Nephron progenitor cell (in vitro differentiated cells): ENCODE data around the gene CARNS1.
"Not testable (repeated sequence)": the region's sequence is repeated elsewhere in the genome, so short reads cannot be mapped to it uniquely, and the experiment has no call there.

Experiments used
- DNase-seq: peaks from one replicate; pipeline ENCODE4 v3.0.0; 2021
- H3K27ac Mint-ChIP-seq: 2 replicates; pipeline ENCODE4 v1.8.0; 2021; ENCODE audit warnings: mild to moderate bottlenecking, moderate library complexity, mixed read lengths
- H3K27me3 Mint-ChIP-seq: 2 replicates; pipeline ENCODE4 v1.8.0; 2021; ENCODE audit warnings: mild to moderate bottlenecking, low read depth, mixed read lengths; ENCODE audit not compliant: poor library complexity
- H3K36me3 Mint-ChIP-seq: 2 replicates; pipeline ENCODE4 v1.8.0; 2021; ENCODE audit warnings: low read depth, mixed read lengths
- H3K4me1 Mint-ChIP-seq: 2 replicates; pipeline ENCODE4 v1.8.0; 2021; ENCODE audit warnings: mixed read lengths
- H3K4me3 Mint-ChIP-seq: 2 replicates; pipeline ENCODE4 v1.8.0; 2021; ENCODE audit warnings: mild to moderate bottlenecking, moderate library complexity, mixed read lengths
- H3K9me3 Mint-ChIP-seq: 2 replicates; pipeline ENCODE4 v1.8.0; 2021; ENCODE audit warnings: mild to moderate bottlenecking, moderate library complexity, mixed read lengths
- TF ChIP-seq, protein P1 (sequence below): fragments of 200-600 bp; sonication (generic); IDR thresholded peaks from 2 replicates; pipeline ENCODE4 v1.5.0; 2021; ENCODE audit warnings: antibody characterized with exemption

The CARNS1 gene

DNA sequence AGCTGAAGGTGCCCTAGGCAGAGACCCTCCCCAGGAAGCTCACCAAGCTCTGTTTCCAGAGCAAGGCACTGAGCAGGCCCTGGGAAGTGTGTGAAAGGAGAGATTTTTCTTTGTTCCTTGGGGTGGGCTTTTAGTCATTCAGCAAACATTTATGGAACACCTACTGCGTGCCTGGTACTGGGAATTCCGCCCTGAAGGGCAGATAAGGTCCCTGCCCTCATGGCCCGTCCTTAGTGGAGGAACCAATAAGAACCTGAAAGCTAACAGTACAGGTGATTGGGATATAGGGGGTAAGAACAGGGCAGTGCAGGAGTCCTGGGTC is 49.7 kb downstream of the CARNS1 start:
- Mint-ChIP-seq H3K27ac (no peak overlapping the region), H3K9me3 (no peaks in the 10 kb centered on the region), H3K4me1 (peaks cover 24% of the 10 kb centered on the region)

DNA sequence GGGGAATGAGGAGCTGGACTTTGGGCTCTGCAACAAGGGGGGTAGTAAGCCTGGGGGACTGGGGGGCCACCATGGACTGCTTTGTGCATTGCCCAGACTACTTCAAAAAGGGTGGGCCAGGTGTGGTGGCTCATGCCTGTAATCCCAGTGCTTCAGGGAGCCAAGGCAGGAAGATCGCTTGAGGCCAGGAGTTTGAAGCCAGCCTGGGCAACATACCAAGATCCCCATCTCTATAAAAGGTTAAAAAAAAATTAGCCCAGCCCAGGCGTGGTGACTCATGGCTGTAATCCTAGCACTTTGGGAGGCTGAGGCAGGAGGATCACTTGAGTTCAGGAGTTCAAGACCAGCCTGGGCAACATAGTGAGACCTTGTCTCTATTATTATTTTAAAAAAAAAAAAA is 50.1 kb downstream of the CARNS1 start:
- not testable (repeated sequence) for H3K36me3 Mint-ChIP-seq, H3K27ac Mint-ChIP-seq, H3K9me3 Mint-ChIP-seq, DNase-seq, H3K27me3 Mint-ChIP-seq
- Mint-ChIP-seq H3K4me3 (peak overlapping the region; percentile 79), H3K4me1 (peaks cover 20% of the 10 kb centered on the region)

More for the DNA sequence above, 49.7 kb downstream of the CARNS1 start:
- Mint-ChIP-seq H3K4me3 (peak overlapping the region; percentile 79), H3K36me3 (peaks cover 4% of the 10 kb centered on the region), H3K27me3 (no peaks in the 10 kb centered on the region)
- DNase-seq, result no peak
- TF ChIP-seq, protein P1, sequence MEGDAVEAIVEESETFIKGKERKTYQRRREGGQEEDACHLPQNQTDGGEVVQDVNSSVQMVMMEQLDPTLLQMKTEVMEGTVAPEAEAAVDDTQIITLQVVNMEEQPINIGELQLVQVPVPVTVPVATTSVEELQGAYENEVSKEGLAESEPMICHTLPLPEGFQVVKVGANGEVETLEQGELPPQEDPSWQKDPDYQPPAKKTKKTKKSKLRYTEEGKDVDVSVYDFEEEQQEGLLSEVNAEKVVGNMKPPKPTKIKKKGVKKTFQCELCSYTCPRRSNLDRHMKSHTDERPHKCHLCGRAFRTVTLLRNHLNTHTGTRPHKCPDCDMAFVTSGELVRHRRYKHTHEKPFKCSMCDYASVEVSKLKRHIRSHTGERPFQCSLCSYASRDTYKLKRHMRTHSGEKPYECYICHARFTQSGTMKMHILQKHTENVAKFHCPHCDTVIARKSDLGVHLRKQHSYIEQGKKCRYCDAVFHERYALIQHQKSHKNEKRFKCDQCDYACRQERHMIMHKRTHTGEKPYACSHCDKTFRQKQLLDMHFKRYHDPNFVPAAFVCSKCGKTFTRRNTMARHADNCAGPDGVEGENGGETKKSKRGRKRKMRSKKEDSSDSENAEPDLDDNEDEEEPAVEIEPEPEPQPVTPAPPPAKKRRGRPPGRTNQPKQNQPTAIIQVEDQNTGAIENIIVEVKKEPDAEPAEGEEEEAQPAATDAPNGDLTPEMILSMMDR, result no peak

DNA sequence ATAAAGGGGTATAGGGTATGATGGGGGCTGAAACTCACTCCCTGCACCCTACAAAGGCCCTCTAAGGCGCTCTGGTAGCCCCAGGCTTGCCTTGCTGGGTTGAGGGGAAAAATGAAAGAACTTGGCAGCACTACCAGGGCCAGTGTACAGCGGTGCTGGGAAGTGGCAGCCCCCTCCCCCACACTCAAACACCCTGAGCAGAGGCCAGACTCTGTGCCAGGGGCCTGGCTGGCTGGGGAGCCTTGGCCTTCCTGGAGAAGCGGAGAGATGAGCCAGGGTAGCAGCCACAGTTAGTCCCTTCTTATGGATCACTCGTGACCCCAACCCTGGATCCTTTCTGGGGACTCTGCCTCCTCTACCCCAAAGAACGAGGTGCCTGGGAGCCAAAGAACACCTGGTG is 50.9 kb downstream of the CARNS1 start:
- no peaks in the 10 kb centered on the region for H3K9me3 Mint-ChIP-seq
- no peak for DNase-seq
- no peak overlapping the region for H3K4me3 Mint-ChIP-seq
- peaks cover 4% of the 10 kb centered on the region for H3K36me3 Mint-ChIP-seq
- peaks cover 22% of the 10 kb centered on the region for H3K4me1 Mint-ChIP-seq
- TF ChIP-seq, protein P1, result no peak
- H3K27me3 Mint-ChIP-seq, result no peaks in the 10 kb centered on the region
- H3K27ac Mint-ChIP-seq, result no peak overlapping the region

DNA sequence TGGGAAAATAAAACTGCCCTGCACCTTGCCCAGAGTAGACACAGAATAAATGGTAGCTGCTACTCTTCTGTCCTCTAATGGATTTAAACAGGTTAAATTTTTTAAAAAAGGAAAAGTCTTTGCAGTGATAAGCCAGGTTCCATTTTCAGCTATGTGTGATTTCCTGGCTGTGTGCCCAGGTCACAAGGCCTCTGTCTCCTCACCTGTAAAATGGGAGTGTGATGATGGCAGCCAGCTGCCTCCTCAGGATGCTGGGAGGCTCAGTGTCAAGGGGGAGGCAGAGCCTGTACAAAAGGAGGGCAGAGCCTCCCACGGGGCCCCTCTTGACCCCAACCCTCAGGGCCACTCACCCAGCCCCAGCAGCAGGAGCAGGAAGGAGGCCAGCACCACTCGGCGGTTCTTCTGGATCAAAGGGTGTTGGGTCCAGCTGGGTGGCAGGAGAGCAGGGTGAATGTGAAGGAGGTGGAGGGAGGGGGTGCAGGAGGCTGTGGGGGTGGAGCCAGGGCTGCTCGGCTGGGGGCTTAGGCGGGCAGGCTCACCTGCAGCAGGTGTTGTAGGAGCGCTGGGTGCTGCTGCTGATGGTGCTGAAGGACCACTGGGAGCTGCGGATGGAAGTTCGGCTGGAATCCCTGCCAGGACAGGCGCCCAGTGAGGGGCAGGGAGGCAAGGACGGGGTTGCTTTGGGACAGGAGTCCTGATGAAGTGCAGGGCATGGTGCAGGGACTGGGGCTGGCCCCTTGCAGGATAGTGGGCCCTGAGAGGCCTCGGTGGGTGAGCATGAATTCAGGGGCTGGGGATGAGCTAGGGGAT is 51.7 kb downstream of the CARNS1 start:
- Mint-ChIP-seq H3K27me3 (peaks cover 3% of the 10 kb centered on the region), H3K9me3 (no peaks in the 10 kb centered on the region), H3K27ac (no peak overlapping the region), H3K4me3 (peak overlapping the region; percentile 89), H3K4me1 (peaks cover 25% of the 10 kb centered on the region), H3K36me3 (peaks cover 4% of the 10 kb centered on the region)
- no peak for DNase-seq
- TF ChIP-seq, protein P1, result no peak

DNA sequence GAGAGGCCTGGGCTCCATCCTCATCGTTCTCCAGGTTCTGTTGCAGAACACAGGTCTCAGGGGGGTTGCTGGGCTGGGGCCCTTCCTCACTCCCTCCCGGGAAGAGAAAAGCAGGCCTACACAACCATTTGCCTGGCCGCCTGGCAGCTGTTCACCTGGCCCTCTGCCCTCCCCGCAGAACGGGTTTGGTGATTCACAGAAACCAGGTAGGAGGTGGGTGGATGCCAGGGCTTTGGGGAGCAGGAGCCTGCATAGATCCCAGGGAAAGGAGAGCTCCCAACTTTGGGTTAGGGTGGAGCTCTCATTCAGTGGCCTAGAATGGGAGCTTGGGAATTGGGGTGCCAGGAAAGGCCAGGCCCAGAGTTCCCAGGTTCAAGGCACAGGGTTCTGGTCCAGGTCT is 52.6 kb downstream of the CARNS1 start:
- Mint-ChIP-seq H3K27me3 (peaks cover 9% of the 10 kb centered on the region), H3K36me3 (peaks cover 4% of the 10 kb centered on the region), H3K9me3 (no peaks in the 10 kb centered on the region), H3K27ac (peak overlapping the region; percentile 95), H3K4me1 (peaks cover 31% of the 10 kb centered on the region), H3K4me3 (peak overlapping the region; percentile 89)
- TF ChIP-seq, protein P1, result no peak
- DNase-seq, result no peak

DNA sequence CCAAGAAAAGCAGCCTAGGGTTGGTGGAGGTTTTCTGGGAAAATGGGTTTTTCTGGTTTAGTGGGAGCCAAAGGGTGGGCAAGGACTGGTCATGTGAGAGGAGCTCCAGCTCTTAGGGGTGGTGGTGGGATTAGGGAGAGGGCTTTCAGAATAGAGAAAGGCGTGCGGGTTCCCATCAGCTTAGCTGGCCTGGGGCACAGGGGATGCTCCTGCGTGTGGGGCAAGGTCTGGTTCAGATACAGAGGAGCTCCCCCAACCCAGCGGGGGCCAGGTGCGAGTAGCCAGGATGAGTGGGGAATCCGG is 52.9 kb downstream of the CARNS1 start:
- Mint-ChIP-seq H3K36me3 (peaks cover 4% of the 10 kb centered on the region), H3K27ac (peak overlapping the region; percentile 95), H3K4me3 (peak overlapping the region; percentile 89), H3K9me3 (no peaks in the 10 kb centered on the region), H3K27me3 (peaks cover 9% of the 10 kb centered on the region), H3K4me1 (peaks cover 34% of the 10 kb centered on the region)
- no peak for DNase-seq
- TF ChIP-seq, protein P1, result no peak
